CD1c-positive myeloid dendritic cell (primary cell): ENCODE results near the gene BAG1.

Experiments
- DNase-seq: peaks from one replicate; pipeline ENCODE4 v3.0.0-alpha.2; 2016; ENCODE audit errors: extremely low spot score

The BAG1 gene

GRCh38 chr9:33273972-33274328 lies 9.4 kb upstream of the BAG1 start:
- no peak for DNase-seq

- no peak for DNase-seq
Observed at GRCh38 chr9:33273266-33273971, 8.9 kb upstream of the BAG1 start.

GRCh38 chr9:33272061-33272460 lies 7.6 kb upstream of the BAG1 start:
- DNase-seq: no peak

- no peak for DNase-seq
Observed at GRCh38 chr9:33270146-33270545, 5.6 kb upstream of the BAG1 start.

GRCh38 chr9:33267151-33267767 lies 2.8 kb upstream of the BAG1 start:
- DNase-seq: no peak

GRCh38 chr9:33265211-33265865 lies 830 bp upstream of the BAG1 start:
- no peak for DNase-seq

GRCh38 chr9:33264003-33264472 lies 470 bp downstream of the BAG1 start:
- peak; percentile 54 for DNase-seq

- DNase-seq: peak; percentile 15
Observed at GRCh38 chr9:33263131-33264002, 1.1 kb downstream of the BAG1 start.

GRCh38 chr9:33260372-33260771 lies 4.1 kb downstream of the BAG1 start:
- DNase-seq: no peak

- no peak for DNase-seq
Observed at GRCh38 chr9:33257276-33257675, 7.2 kb downstream of the BAG1 start.

- DNase-seq: no peak
Observed at GRCh38 chr9:33256236-33256635, 8.3 kb downstream of the BAG1 start.

- DNase-seq: no peak
Observed at GRCh38 chr9:33255471-33255870, 9.0 kb downstream of the BAG1 start.

GRCh38 chr9:33255014-33255413 lies 9.5 kb downstream of the BAG1 start:
- DNase-seq: no peak

- DNase-seq: no peak
Observed at GRCh38 chr9:33254211-33254610, 10.3 kb downstream of the BAG1 start.

- DNase-seq: peak; percentile 31
Observed at GRCh38 chr9:33250458-33250995, 14.0 kb downstream of the BAG1 start.

- no peak for DNase-seq
Observed at GRCh38 chr9:33249983-33250382, 14.5 kb downstream of the BAG1 start.

GRCh38 chr9:33249087-33249658 lies 15.3 kb downstream of the BAG1 start:
- DNase-seq: no peak

- no peak for DNase-seq
Observed at GRCh38 chr9:33248606-33249005, 15.9 kb downstream of the BAG1 start.

GRCh38 chr9:33246269-33246860 lies 18.1 kb downstream of the BAG1 start:
- no peak for DNase-seq

GRCh38 chr9:33245341-33245740 lies 19.2 kb downstream of the BAG1 start:
- DNase-seq: no peak

- no peak for DNase-seq
Observed at GRCh38 chr9:33244137-33244784, 20.2 kb downstream of the BAG1 start.
